ENCODE results near the gene CENATAC.
"Not testable (repeated sequence)": the region's sequence is repeated elsewhere in the genome, so short reads cannot be mapped to it uniquely, and the experiment has no call there.

CENATAC gene

GRCh38 chr11:119025541-119025940 is 27.6 kb downstream of the CENATAC start:
- DNase-seq (ENCODE audit: extremely low spot score, insufficient read length, low read depth) (no peak), FAIRE-seq (no peak)

- no peak for FAIRE-seq
Measured at GRCh38 chr11:119025978-119026766, 28.2 kb downstream of the CENATAC start.

GRCh38 chr11:119026970-119027369 is 29.0 kb downstream of the CENATAC start:
- DNase-seq (ENCODE audit: extremely low spot score, insufficient read length, low read depth) (no peak), FAIRE-seq (no peak)

More at GRCh38 chr11:119025978-119026766, 28.2 kb downstream of the CENATAC start:
- DNase-seq (ENCODE audit: extremely low spot score, insufficient read length, low read depth), result no peak

GRCh38 chr11:119027561-119028345 is 29.8 kb downstream of the CENATAC start:
- no peak for FAIRE-seq
- no peak for DNase-seq (ENCODE audit: extremely low spot score, insufficient read length, low read depth)

GRCh38 chr11:119028346-119029068 is 30.6 kb downstream of the CENATAC start:
- DNase-seq (ENCODE audit: extremely low spot score, insufficient read length, low read depth) (no peak), FAIRE-seq (no peak)

- FAIRE-seq (no peak), DNase-seq (ENCODE audit: extremely low spot score, insufficient read length, low read depth) (no peak)
Measured at GRCh38 chr11:119029069-119029339, 31.1 kb downstream of the CENATAC start.

- peak; percentile 52 for FAIRE-seq
- no peak for DNase-seq (ENCODE audit: extremely low spot score, insufficient read length, low read depth)
Measured at GRCh38 chr11:119029340-119030028, 31.5 kb downstream of the CENATAC start.

- FAIRE-seq (no peak), DNase-seq (ENCODE audit: extremely low spot score, insufficient read length, low read depth) (no peak)
Measured at GRCh38 chr11:119030029-119030328, 32.0 kb downstream of the CENATAC start.

GRCh38 chr11:119030329-119031047 is 32.5 kb downstream of the CENATAC start, which contains the start of gene SLC37A4:
TSS of gene SLC37A4 (minus strand) at chr11:119030877.
- FAIRE-seq (peak; percentile 97), DNase-seq (ENCODE audit: extremely low spot score, insufficient read length, low read depth) (peak; percentile 98)

GRCh38 chr11:119031912-119032280 is 34.0 kb downstream of the CENATAC start:
- DNase-seq (ENCODE audit: extremely low spot score, insufficient read length, low read depth) (no peak), FAIRE-seq (no peak)

GRCh38 chr11:119033421-119033820 is 35.5 kb downstream of the CENATAC start:
- FAIRE-seq; DNase-seq (ENCODE audit: extremely low spot score, insufficient read length, low read depth): not testable (repeated sequence)

- DNase-seq (ENCODE audit: extremely low spot score, insufficient read length, low read depth) (no peak), FAIRE-seq (no peak)
Measured at GRCh38 chr11:119034813-119035212, 36.9 kb downstream of the CENATAC start.

GRCh38 chr11:119038884-119039283 is 40.9 kb downstream of the CENATAC start:
- no peak for FAIRE-seq

GRCh38 chr11:119039471-119039870 is 41.5 kb downstream of the CENATAC start:
- not testable (repeated sequence) for DNase-seq (ENCODE audit: extremely low spot score, insufficient read length, low read depth); FAIRE-seq

More at GRCh38 chr11:119038884-119039283, 40.9 kb downstream of the CENATAC start:
- no peak for DNase-seq (ENCODE audit: extremely low spot score, insufficient read length, low read depth)

GRCh38 chr11:119041821-119042514 is 44.0 kb downstream of the CENATAC start:
- DNase-seq (ENCODE audit: extremely low spot score, insufficient read length, low read depth), result no peak
- peak; percentile 26 for FAIRE-seq

- DNase-seq (ENCODE audit: extremely low spot score, insufficient read length, low read depth) (no peak), FAIRE-seq (no peak)
Measured at GRCh38 chr11:119042927-119043326, 45.0 kb downstream of the CENATAC start.

GRCh38 chr11:119044708-119045107 is 46.8 kb downstream of the CENATAC start:
- DNase-seq (ENCODE audit: extremely low spot score, insufficient read length, low read depth), result no peak
- no peak for FAIRE-seq

- FAIRE-seq (no peak), DNase-seq (ENCODE audit: extremely low spot score, insufficient read length, low read depth) (no peak)
Measured at GRCh38 chr11:119046489-119046888, 48.6 kb downstream of the CENATAC start.

GRCh38 chr11:119047205-119047604 is 49.3 kb downstream of the CENATAC start:
- FAIRE-seq (no peak), DNase-seq (ENCODE audit: extremely low spot score, insufficient read length, low read depth) (no peak)

Measured in GM18507 (cell line).